ENCODE measurements around the gene TRIM51. TPM values are rescaled to one million over a fixed set of nuclear protein-coding genes. Genes with fewer than 3 reads are reported as not detected.
"Not testable (repeated sequence)": the region's sequence is repeated elsewhere in the genome, so short reads cannot be mapped to it uniquely, and the experiment has no call there.

TRIM51 gene
- not detected in 2 replicates for total RNA-seq

- not testable (repeated sequence) for DNase-seq (ENCODE audit: low read depth); H3K4me3 ChIP-seq (ENCODE audit: low read depth, low read length)
Observed at GRCh38 chr11:55882997-55883396, at the start of gene TRIM51. Gene TRIM51 (plus strand): TSS chr11:55883297. CDS start chr11:55885429, 2,132 bp downstream.

GRCh38 chr11:55838452-55838851 is 44.6 kb upstream of the TRIM51 start, which contains the start of gene OR5D16:
Gene OR5D16 (plus strand): TSS chr11:55838752. CDS start chr11:55838752, 0 bp downstream.
- no peak within 1 kb of the TSS for H3K4me3 ChIP-seq (ENCODE audit: low read depth, low read length)
- TF ChIP-seq CTCF (conservative IDR thresholded peaks at IDR 0.05; ENCODE audit: low read depth, low read length) = no peak
- DNase-seq (ENCODE audit: low read depth) = no peak

- no peak overlapping the region for H3K4me3 ChIP-seq (ENCODE audit: low read depth, low read length)
- no peak for DNase-seq (ENCODE audit: low read depth)
- TF ChIP-seq CTCF (conservative IDR thresholded peaks at IDR 0.05; ENCODE audit: low read depth, low read length) = no peak
Observed at GRCh38 chr11:55847453-55847852, 35.6 kb upstream of the TRIM51 start.

GRCh38 chr11:55849037-55849436 is 34.1 kb upstream of the TRIM51 start:
- DNase-seq (ENCODE audit: low read depth) = no peak
- TF ChIP-seq CTCF (conservative IDR thresholded peaks at IDR 0.05; ENCODE audit: low read depth, low read length) = no peak
- H3K4me3 ChIP-seq (ENCODE audit: low read depth, low read length) = no peak overlapping the region

- DNase-seq (ENCODE audit: low read depth) = no peak
- TF ChIP-seq CTCF (conservative IDR thresholded peaks at IDR 0.05; ENCODE audit: low read depth, low read length) = no peak
- no peak overlapping the region for H3K4me3 ChIP-seq (ENCODE audit: low read depth, low read length)
Observed at GRCh38 chr11:55852141-55852540, 31.0 kb upstream of the TRIM51 start.

- TF ChIP-seq CTCF (conservative IDR thresholded peaks at IDR 0.05; ENCODE audit: low read depth, low read length) = no peak
- H3K4me3 ChIP-seq (ENCODE audit: low read depth, low read length) = no peak overlapping the region
- no peak for DNase-seq (ENCODE audit: low read depth)
Observed at GRCh38 chr11:55854704-55855103, 28.4 kb upstream of the TRIM51 start.

GRCh38 chr11:55867354-55867753 is 15.7 kb upstream of the TRIM51 start:
- DNase-seq (ENCODE audit: low read depth); H3K4me3 ChIP-seq (ENCODE audit: low read depth, low read length): not testable (repeated sequence)

GRCh38 chr11:55872731-55873130 is 10.4 kb upstream of the TRIM51 start:
- H3K4me3 ChIP-seq (ENCODE audit: low read depth, low read length); DNase-seq (ENCODE audit: low read depth): not testable (repeated sequence)

- not testable (repeated sequence) for DNase-seq (ENCODE audit: low read depth); H3K4me3 ChIP-seq (ENCODE audit: low read depth, low read length)
Observed at GRCh38 chr11:55873146-55873545, 10.0 kb upstream of the TRIM51 start.

GRCh38 chr11:55884995-55885394 is 1.9 kb downstream of the TRIM51 start:
- not testable (repeated sequence) for H3K4me3 ChIP-seq (ENCODE audit: low read depth, low read length); DNase-seq (ENCODE audit: low read depth)

GRCh38 chr11:55885481-55885880 is 2.4 kb downstream of the TRIM51 start:
- H3K4me3 ChIP-seq (ENCODE audit: low read depth, low read length); DNase-seq (ENCODE audit: low read depth): not testable (repeated sequence)

Measured in epithelial cell of proximal tubule (primary cell).